Measurements from ENCODE around the gene CHL1.

The CHL1 gene

GRCh38 chr3:249587-250262, 53.2 kb downstream of the CHL1 start:
- no peak overlapping the region for H3K4me3 ChIP-seq (replicated peaks in 1 of 2; ENCODE audit: low read depth in 2 of 2, low read length in 2 of 2)
- no peak for TF ChIP-seq CTCF (IDR thresholded peaks at IDR 0.05; ENCODE audit: low read depth, low read length)
- DNase-seq (ENCODE audit: low read depth in 2 of 2): no peak

- no peak for DNase-seq (ENCODE audit: low read depth in 2 of 2)
- no peak overlapping the region for H3K4me3 ChIP-seq (replicated peaks in 1 of 2; ENCODE audit: low read depth in 2 of 2, low read length in 2 of 2)
- TF ChIP-seq CTCF (IDR thresholded peaks at IDR 0.05; ENCODE audit: low read depth, low read length): no peak
Measured at GRCh38 chr3:256501-256900, 59.9 kb downstream of the CHL1 start.

- TF ChIP-seq CTCF (IDR thresholded peaks at IDR 0.05; ENCODE audit: low read depth, low read length): no peak
- H3K4me3 ChIP-seq (replicated peaks in 1 of 2; ENCODE audit: low read depth in 2 of 2, low read length in 2 of 2): no peak overlapping the region
- DNase-seq (ENCODE audit: low read depth in 2 of 2): no peak
Measured at GRCh38 chr3:257826-258225, 61.3 kb downstream of the CHL1 start.

- DNase-seq (ENCODE audit: low read depth in 2 of 2): no peak
- TF ChIP-seq CTCF (IDR thresholded peaks at IDR 0.05; ENCODE audit: low read depth, low read length): no peak
- no peak overlapping the region for H3K4me3 ChIP-seq (replicated peaks in 1 of 2; ENCODE audit: low read depth in 2 of 2, low read length in 2 of 2)
Measured at GRCh38 chr3:260898-261297, 64.3 kb downstream of the CHL1 start.

GRCh38 chr3:263393-263792, 66.8 kb downstream of the CHL1 start:
- no peak for TF ChIP-seq CTCF (IDR thresholded peaks at IDR 0.05; ENCODE audit: low read depth, low read length)
- DNase-seq (ENCODE audit: low read depth in 2 of 2): no peak
- H3K4me3 ChIP-seq (replicated peaks in 1 of 2; ENCODE audit: low read depth in 2 of 2, low read length in 2 of 2): no peak overlapping the region

GRCh38 chr3:264394-265156, 68.0 kb downstream of the CHL1 start:
- H3K4me3 ChIP-seq (replicated peaks in 1 of 2; ENCODE audit: low read depth in 2 of 2, low read length in 2 of 2): no peak overlapping the region
- DNase-seq (ENCODE audit: low read depth in 2 of 2): peak; percentile 62 to 74
- no peak for TF ChIP-seq CTCF (IDR thresholded peaks at IDR 0.05; ENCODE audit: low read depth, low read length)

All from cardiac fibroblast (primary cell).